Hepatocyte (in vitro differentiated cells): ENCODE measurements around the gene JAM2. TPM values are rescaled to one million over a fixed set of nuclear protein-coding genes. Genes with fewer than 3 reads are reported as not detected.

Experiments used
- DNase-seq: peaks from one replicate; pipeline ENCODE4 v3.0.0-alpha.2; 2016; ENCODE audit warnings: low spot score
- H2AFZ ChIP-seq: fragments of 200-600 bp; sonication (generic); 2 replicates; pipeline ENCODE4 v1.6.0; 2016; ENCODE audit warnings: antibody characterized with exemption, mild to moderate bottlenecking
- H3K27ac ChIP-seq: fragments of 200-600 bp; sonication (generic); 2 replicates; pipeline ENCODE4 v1.5.1; 2016; ENCODE audit warnings: mild to moderate bottlenecking
- H3K27me3 ChIP-seq: fragments of 200-600 bp; sonication (generic); 2 replicates; pipeline ENCODE4 v1.6.1; 2016
- H3K36me3 ChIP-seq: fragments of 200-600 bp; sonication (generic); replicated peaks from 2 replicates; pipeline ENCODE4 v1.5.1; 2016; ENCODE audit warnings: low read depth; ENCODE audit not compliant: insufficient read depth
- H3K4me1 ChIP-seq: fragments of 200-600 bp; sonication (generic); 2 replicates; pipeline ENCODE4 v1.5.1; 2016; ENCODE audit warnings: mild to moderate bottlenecking, moderate library complexity; ENCODE audit not compliant: insufficient read depth
- H3K4me2 ChIP-seq: fragments of 200-600 bp; sonication (generic); 2 replicates; pipeline ENCODE4 v1.6.0; 2016
- H3K4me3 ChIP-seq: fragments of 200-600 bp; sonication (generic); 2 replicates; pipeline ENCODE4 v1.5.1; 2016; ENCODE audit warnings: mild to moderate bottlenecking
- H3K79me2 ChIP-seq: fragments of 200-600 bp; sonication (generic); 2 replicates; pipeline ENCODE4 v1.6.0; 2017; ENCODE audit warnings: mild to moderate bottlenecking
- H3K9me2 ChIP-seq: fragments of 200-600 bp; sonication (generic); replicated peaks from 2 replicates; pipeline ENCODE4 v1.6.0; 2017; ENCODE audit warnings: mild to moderate bottlenecking; ENCODE audit not compliant: insufficient read depth
- H3K9me3 ChIP-seq: fragments of 200-600 bp; sonication (generic); 2 replicates; pipeline ENCODE4 v1.5.1; 2016; ENCODE audit warnings: low read depth, mild to moderate bottlenecking
- H4K20me1 ChIP-seq: fragments of 200-600 bp; sonication (generic); 2 replicates; pipeline ENCODE4 v1.6.0; 2016; ENCODE audit warnings: mild to moderate bottlenecking; ENCODE audit not compliant: insufficient read depth, poor library complexity, severe bottlenecking
- EZH2 ChIP-seq: fragments of 200-600 bp; sonication (generic); IDR thresholded peaks from 2 replicates; pipeline ENCODE4 v1.6.1; 2016; ENCODE audit warnings: antibody characterized with exemption, mild to moderate bottlenecking, borderline replicate concordance
- EZH2phosphoT487 ChIP-seq: fragments of 200-600 bp; sonication (generic); IDR thresholded peaks from one replicate; pipeline ENCODE4 v1.6.1; 2018; ENCODE audit warnings: antibody characterized with exemption, mild to moderate bottlenecking, low read depth, moderate library complexity; ENCODE audit not compliant: unreplicated experiment, severe bottlenecking
- WGBS: methylation state at CpG from one replicate; pipeline ENCODE4 v1.1.6; 2016; ENCODE audit warnings: low lambda C conversion rate; ENCODE audit errors: missing lambda C conversion rate; 5-methylcytosine and 5-hydroxymethylcytosine counted together
- polyA plus RNA-seq: library from polyadenylated mRNA; unstranded; fragments of >200 nt; fragmentation: Nextera tagmentation; extraction: Ambion mirVana; gene quantifications from 2 replicates; pipeline ENCODE4 v1.2.1, GENCODE V29; 2016
- total RNA-seq: library from RNA; depleted of rRNA; stranded (reverse); fragments of >200 nt; gene quantifications from 2 replicates; pipeline ENCODE4 v1.2.3, GENCODE V29; 2014
- TF ChIP-seq, protein P1 (sequence below): fragments of 200-600 bp; sonication (generic); IDR thresholded peaks from 2 replicates; pipeline ENCODE4 v1.5.1; 2016; ENCODE audit warnings: antibody characterized with exemption, mild to moderate bottlenecking; ENCODE audit not compliant: poor library complexity

JAM2 gene
- total and polyA plus RNA-seq, 2 experiments from 2014 or later: 1.8 to 4.9 TPM

DNA sequence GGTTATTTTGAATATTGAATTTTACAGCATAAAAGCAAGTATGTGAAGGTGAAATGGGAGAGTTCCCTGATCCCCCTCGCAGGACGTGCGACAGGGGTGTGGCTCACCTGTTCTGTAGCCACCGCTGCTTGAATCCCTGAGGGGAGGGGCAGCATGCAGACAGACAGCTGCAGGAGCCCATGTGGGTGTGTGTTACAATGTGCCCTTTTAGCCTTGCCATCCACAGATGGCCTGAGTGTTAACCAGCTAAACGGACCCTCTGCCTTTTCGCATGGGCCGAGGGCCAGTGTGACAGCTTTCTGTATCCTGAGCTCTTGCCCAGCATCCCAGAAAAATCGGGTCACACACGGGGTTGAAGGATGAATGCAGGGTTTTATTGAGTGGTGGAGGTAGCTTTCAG is 43.3 kb downstream of the JAM2 start:
- Histone ChIP-seq H3K36me3 (no peaks in the 10 kb centered on the region), H3K4me1 (no peaks in the 10 kb centered on the region), H3K9me3 (no peaks in the 10 kb centered on the region), H3K79me2 (no peaks in the 10 kb centered on the region), H4K20me1 (no peaks in the 10 kb centered on the region), H3K27ac (no peak overlapping the region), H3K4me3 (no peak overlapping the region), H3K27me3 (no peaks in the 10 kb centered on the region), H2AFZ (no peak overlapping the region), H3K9me2 (no peaks in the 10 kb centered on the region), H3K4me2 (no peak overlapping the region)
- TF ChIP-seq EZH2 (no peak), EZH2phosphoT487 (no peak)
- TF ChIP-seq, protein P1, sequence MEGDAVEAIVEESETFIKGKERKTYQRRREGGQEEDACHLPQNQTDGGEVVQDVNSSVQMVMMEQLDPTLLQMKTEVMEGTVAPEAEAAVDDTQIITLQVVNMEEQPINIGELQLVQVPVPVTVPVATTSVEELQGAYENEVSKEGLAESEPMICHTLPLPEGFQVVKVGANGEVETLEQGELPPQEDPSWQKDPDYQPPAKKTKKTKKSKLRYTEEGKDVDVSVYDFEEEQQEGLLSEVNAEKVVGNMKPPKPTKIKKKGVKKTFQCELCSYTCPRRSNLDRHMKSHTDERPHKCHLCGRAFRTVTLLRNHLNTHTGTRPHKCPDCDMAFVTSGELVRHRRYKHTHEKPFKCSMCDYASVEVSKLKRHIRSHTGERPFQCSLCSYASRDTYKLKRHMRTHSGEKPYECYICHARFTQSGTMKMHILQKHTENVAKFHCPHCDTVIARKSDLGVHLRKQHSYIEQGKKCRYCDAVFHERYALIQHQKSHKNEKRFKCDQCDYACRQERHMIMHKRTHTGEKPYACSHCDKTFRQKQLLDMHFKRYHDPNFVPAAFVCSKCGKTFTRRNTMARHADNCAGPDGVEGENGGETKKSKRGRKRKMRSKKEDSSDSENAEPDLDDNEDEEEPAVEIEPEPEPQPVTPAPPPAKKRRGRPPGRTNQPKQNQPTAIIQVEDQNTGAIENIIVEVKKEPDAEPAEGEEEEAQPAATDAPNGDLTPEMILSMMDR: no peak
- 65% methylated on average over 9 of the region's 9 CpGs for WGBS
- DNase-seq: no peak

DNA sequence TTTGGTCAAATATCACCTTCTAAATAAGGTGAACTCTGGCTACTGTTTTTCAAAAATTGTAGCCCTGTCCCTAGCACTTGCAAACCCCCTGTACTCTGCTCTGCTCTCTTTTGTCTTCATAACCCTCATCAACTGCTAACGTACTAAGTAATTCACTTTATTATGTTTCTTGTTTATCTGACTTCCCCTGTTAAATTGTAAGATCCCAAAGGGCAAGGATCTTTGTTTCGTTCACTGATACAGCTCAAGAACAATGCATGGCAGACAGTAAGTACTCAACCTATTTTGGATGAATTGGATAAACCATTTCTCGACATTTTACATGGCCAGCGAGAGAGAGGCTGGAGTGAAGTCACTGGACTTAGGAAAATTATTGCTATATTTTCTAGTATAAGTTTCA is 48.7 kb downstream of the JAM2 start:
- DNase-seq: no peak
- Histone ChIP-seq H3K36me3 (no peaks in the 10 kb centered on the region), H3K9me3 (no peaks in the 10 kb centered on the region), H3K4me3 (no peak overlapping the region), H3K79me2 (no peaks in the 10 kb centered on the region), H3K27ac (no peak overlapping the region), H2AFZ (no peak overlapping the region), H4K20me1 (no peaks in the 10 kb centered on the region), H3K4me1 (no peaks in the 10 kb centered on the region), H3K4me2 (no peak overlapping the region), H3K27me3 (no peaks in the 10 kb centered on the region), H3K9me2 (no peaks in the 10 kb centered on the region)
- WGBS: 91% methylated on average over 4 of the region's 4 CpGs
- no peak for TF ChIP-seq EZH2phosphoT487
- TF ChIP-seq, protein P1: no peak
- TF ChIP-seq EZH2: no peak

DNA sequence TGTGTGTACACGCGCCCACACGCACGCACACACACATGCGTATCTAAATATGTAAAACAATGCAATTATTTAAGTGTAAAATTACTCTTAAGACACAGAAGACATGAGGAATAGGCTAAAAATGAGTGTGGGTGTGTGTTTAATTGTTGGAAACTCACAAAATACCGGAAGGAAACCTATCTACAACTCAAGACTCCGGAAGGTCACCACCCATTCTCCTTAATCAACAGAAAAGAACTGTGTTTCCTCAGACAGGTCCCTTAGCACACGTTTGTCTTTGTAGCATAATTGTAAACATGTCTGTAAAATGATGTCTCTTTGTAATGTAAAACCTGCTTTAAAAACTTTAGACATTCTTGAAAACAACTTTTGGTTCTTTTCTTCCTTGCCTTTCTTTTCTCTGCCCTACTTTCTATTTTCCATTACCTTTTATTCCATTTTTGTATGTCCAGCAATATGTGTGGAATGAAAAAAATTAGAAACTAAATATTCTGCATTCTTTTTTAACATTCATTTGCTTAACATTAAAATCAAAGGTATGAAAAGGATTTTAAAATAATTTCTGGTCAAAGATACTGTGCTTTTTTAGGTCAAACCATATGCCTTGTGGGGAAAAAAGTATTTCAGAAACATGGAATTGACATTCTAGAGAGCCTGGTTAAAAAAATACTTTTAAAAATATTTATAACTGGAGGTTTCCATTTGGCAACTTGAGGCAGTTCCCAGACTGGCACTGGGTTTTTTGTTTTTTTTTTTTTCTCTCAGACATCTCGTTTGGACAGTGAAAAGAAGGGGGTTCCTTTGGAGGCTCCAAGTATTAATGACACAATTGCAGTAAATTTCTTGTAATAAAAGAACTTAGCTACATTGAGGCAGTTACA is 49.5 kb downstream of the JAM2 start:
- no peaks in the 10 kb centered on the region for H3K9me3 ChIP-seq
- no peak overlapping the region for H3K27ac ChIP-seq
- DNase-seq: no peak
- 91% methylated on average over 9 of the region's 9 CpGs for WGBS
- no peaks in the 10 kb centered on the region for H3K27me3 ChIP-seq
- no peaks in the 10 kb centered on the region for H3K79me2 ChIP-seq
- H3K36me3 ChIP-seq: no peaks in the 10 kb centered on the region
- TF ChIP-seq EZH2phosphoT487 (no peak), EZH2 (no peak)
- TF ChIP-seq, protein P1: no peak
- H3K4me2 ChIP-seq: no peak overlapping the region
- no peaks in the 10 kb centered on the region for H4K20me1 ChIP-seq
- H3K4me3 ChIP-seq: no peak overlapping the region
- no peaks in the 10 kb centered on the region for H3K4me1 ChIP-seq
- no peaks in the 10 kb centered on the region for H3K9me2 ChIP-seq
- H2AFZ ChIP-seq: no peak overlapping the region
